Measurements from ENCODE around the gene ARNT2.

ARNT2 gene

GRCh38 chr15:80605591-80606150, 201.5 kb downstream of the ARNT2 start:
- no peak for DNase-seq

GRCh38 chr15:80606511-80607071, 202.4 kb downstream of the ARNT2 start:
- DNase-seq = no peak

- DNase-seq = no peak
These were observed 203.3 kb downstream of the ARNT2 start for GRCh38 chr15:80607287-80607980.

GRCh38 chr15:80608688-80609087, 204.5 kb downstream of the ARNT2 start:
- DNase-seq = no peak

- DNase-seq = no peak
These were observed 204.9 kb downstream of the ARNT2 start for GRCh38 chr15:80609091-80609490.

GRCh38 chr15:80609512-80609946, 205.3 kb downstream of the ARNT2 start:
- DNase-seq = no peak

GRCh38 chr15:80611543-80612080, 207.4 kb downstream of the ARNT2 start:
- no peak for DNase-seq

GRCh38 chr15:80612118-80612823, 208.1 kb downstream of the ARNT2 start:
- no peak for DNase-seq

GRCh38 chr15:80613762-80614365, 209.7 kb downstream of the ARNT2 start:
- DNase-seq = no peak

- DNase-seq = no peak
These were observed 210.7 kb downstream of the ARNT2 start for GRCh38 chr15:80614711-80615360.

- DNase-seq = no peak
These were observed 211.2 kb downstream of the ARNT2 start for GRCh38 chr15:80615361-80615736.

- DNase-seq = no peak
These were observed 211.7 kb downstream of the ARNT2 start for GRCh38 chr15:80615783-80616391.

- DNase-seq = no peak
These were observed 214.7 kb downstream of the ARNT2 start for GRCh38 chr15:80618685-80619400.

GRCh38 chr15:80619680-80620079, 215.5 kb downstream of the ARNT2 start:
- no peak for DNase-seq

GRCh38 chr15:80620141-80620540, 216.0 kb downstream of the ARNT2 start:
- no peak for DNase-seq

GRCh38 chr15:80620931-80621330, 216.7 kb downstream of the ARNT2 start:
- DNase-seq = no peak

GRCh38 chr15:80626643-80627120, 222.5 kb downstream of the ARNT2 start:
- DNase-seq = no peak

- DNase-seq = no peak
These were observed 225.2 kb downstream of the ARNT2 start for GRCh38 chr15:80629355-80629754.

GRCh38 chr15:80630981-80631380, 226.8 kb downstream of the ARNT2 start:
- DNase-seq = no peak

GRCh38 chr15:80633221-80633620, 229.0 kb downstream of the ARNT2 start:
- no peak for DNase-seq

- no peak for DNase-seq
These were observed 231.8 kb downstream of the ARNT2 start for GRCh38 chr15:80635953-80636352.
